Muscle layer of duodenum (tissue), 2 donors: Measurements from ENCODE around the gene ADAMTS12.
"Not testable (repeated sequence)": the region's sequence is repeated elsewhere in the genome, so short reads cannot be mapped to it uniquely, and the experiment has no call there.

ENCODE experiments used
- H3K27ac ChIP-seq: one replicate; pipeline ENCODE4 v1.7.0; 2013; ENCODE audit warnings: mild to moderate bottlenecking, low read length
- H3K27me3 ChIP-seq: one replicate; pipeline ENCODE4 v1.7.0; 2013; ENCODE audit warnings: low read depth, mild to moderate bottlenecking, control low read depth, low read length
- H3K36me3 ChIP-seq, 2 donors: one replicate each; pipeline ENCODE4 v1.7.0; 2013; ENCODE audit warnings: low read length in 2 of 2, control low read depth in 1 of 2, mild to moderate bottlenecking in 1 of 2; ENCODE audit not compliant: insufficient read depth in 2 of 2, control insufficient read depth in 1 of 2
- H3K4me1 ChIP-seq, 2 donors: one replicate each; pipeline ENCODE4 v1.7.0; 2013; ENCODE audit warnings: low read length in 2 of 2, mild to moderate bottlenecking in 2 of 2, control low read depth in 1 of 2, moderate library complexity in 1 of 2; ENCODE audit not compliant: insufficient read depth in 2 of 2, control insufficient read depth in 1 of 2
- H3K4me3 ChIP-seq, 2 donors: one replicate each; pipeline ENCODE4 v1.7.0; 2013; ENCODE audit warnings: low read length in 2 of 2, low read depth in 1 of 2, mild to moderate bottlenecking in 1 of 2
- H3K9me3 ChIP-seq, 2 donors: one replicate each; pipeline ENCODE4 v1.7.0; 2013; ENCODE audit warnings: low read length in 2 of 2, control low read depth in 1 of 2, mild to moderate bottlenecking in 1 of 2; ENCODE audit not compliant: control insufficient read depth in 1 of 2
- donor health status: healthy.

Gene ADAMTS12

DNA sequence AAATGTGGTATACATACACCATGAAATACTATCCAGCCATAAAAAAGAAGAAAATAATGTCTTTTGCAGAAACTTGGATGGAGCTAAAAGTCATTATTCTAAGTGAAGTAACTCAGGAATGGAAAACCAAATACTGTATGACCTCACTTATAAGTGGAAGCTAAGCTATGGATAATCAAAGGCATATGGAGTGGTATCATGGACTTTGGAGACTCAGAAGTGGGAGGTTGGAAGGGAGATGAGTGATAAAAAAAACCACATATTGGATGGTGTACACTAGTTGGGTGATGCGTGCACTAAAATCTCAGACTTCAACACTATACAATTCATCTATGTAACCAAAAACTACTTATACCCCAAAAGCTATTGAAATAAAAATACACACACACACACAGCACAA lies 24.5 kb downstream of the ADAMTS12 start:
- Histone ChIP-seq H3K36me3 (no peaks in the 10 kb centered on the region), H3K4me1 (no peaks in the 10 kb centered on the region), H3K27ac (no peak overlapping the region), H3K9me3 (peaks cover 0 to 13% of the 10 kb centered on the region in 2 donors), H3K27me3 (no peaks in the 10 kb centered on the region), H3K4me3 (no peak overlapping the region)

DNA sequence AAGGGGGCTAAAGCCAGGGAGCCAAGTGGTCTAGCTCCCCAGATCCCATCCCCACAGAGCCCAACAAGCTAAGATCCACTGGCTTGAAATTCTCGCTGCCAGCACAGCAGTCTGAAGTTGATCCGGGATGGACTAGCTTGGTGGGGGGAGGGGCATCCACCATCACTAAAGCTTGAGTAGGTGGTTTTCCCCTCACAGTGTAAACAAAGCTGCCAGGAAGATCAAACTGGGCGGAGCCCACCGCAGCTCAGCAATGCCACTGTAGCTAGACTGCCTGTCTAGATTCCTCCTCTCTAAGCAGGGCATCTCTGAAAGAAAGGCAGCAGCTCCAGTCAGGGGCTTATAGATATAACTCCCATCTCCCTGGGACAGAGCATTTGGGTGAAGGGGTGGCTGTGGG lies 32.6 kb downstream of the ADAMTS12 start:
- not testable (repeated sequence) for H3K4me1 ChIP-seq, H3K4me3 ChIP-seq, H3K27ac ChIP-seq, H3K36me3 ChIP-seq, H3K27me3 ChIP-seq, H3K9me3 ChIP-seq

DNA sequence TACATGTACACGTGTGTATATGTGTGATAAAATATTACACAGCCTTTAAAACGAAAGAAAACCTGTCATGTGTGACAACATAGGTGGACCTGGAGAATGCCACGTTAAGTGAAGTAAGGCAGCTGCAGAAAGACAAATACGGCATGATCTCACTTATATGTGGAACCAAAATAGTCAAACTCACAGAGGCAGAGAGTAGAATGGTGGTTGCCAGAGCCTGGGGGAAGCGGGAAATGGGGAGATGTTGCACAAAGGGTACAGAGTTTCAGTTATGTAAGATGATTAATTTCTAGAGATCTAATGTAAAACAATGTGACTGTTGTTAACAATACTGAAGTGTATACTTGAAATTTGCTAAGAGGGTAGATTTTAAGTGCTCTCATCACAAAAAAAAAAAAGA lies 34.8 kb downstream of the ADAMTS12 start:
- no peaks in the 10 kb centered on the region for H3K27me3 ChIP-seq
- no peak overlapping the region for H3K4me3 ChIP-seq
- no peaks in the 10 kb centered on the region for H3K9me3 ChIP-seq
- no peaks in the 10 kb centered on the region for H3K36me3 ChIP-seq
- H3K4me1 ChIP-seq: peaks cover 0 to 9% of the 10 kb centered on the region in 2 donors
- H3K27ac ChIP-seq: no peak overlapping the region

DNA sequence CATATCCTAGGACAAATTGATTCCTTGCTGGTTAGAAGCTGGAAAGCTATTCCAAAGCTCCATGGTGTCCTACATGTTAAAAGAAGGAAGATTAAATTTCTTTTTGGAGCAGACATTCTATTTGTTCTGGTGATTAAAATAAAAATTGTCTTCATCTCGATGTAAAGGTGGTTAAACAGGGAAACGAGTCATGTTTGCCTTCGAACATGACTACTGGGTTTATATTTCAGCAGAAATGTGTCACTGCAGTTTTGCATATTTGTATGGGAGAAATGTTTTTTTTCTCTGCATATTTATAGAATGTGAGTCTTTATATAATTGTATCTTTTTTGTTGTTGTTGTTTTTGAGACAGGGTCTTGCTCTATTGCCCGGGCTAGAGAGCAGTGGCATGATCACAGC lies 36.4 kb downstream of the ADAMTS12 start:
- Histone ChIP-seq H3K27me3 (no peaks in the 10 kb centered on the region), H3K9me3 (no peaks in the 10 kb centered on the region), H3K4me1 (peaks cover 0 to 9% of the 10 kb centered on the region in 2 donors), H3K27ac (no peak overlapping the region), H3K4me3 (no peak overlapping the region), H3K36me3 (no peaks in the 10 kb centered on the region)

DNA sequence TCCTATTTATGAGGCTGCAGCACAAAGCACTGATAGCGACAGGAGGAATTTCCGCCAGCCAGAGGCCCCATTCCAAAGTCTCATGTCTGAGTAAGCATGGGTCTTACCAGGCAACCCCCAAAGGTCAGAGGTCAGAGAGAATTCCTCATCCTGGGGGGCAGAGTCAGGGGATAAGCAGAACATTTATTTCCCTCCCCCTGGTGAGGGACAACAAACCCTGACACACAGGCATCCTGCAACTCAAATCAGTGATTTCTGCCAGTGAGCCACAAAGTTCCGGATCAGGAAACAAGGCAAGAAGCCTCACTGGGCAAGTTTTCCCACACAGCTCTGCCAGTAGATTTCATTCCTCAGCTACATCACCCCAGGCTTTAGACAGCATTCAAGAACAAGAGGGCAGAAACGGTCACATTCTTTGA lies 37.0 kb downstream of the ADAMTS12 start:
- Histone ChIP-seq H3K36me3 (no peaks in the 10 kb centered on the region), H3K4me1 (peaks cover 0 to 9% of the 10 kb centered on the region in 2 donors), H3K27me3 (no peaks in the 10 kb centered on the region), H3K4me3 (no peak overlapping the region), H3K9me3 (no peaks in the 10 kb centered on the region), H3K27ac (no peak overlapping the region)

DNA sequence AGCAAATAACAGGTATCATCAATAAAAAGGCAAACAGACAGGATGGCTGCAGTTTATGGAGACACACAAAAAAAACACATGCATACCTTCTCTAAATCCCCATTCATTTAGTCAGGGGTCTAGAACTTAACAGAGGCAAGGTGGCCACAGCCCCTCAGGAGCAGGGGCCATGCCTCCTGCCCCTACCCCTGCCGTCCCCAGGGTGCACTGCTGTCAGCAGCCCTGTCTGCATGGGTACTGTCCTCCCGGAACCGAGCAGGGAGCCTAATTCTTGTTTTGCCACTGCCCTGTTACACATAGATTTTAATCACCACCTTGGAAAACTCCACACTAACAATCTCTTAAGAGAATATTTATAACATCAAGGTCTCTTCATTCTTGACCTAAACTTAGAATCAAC lies 39.0 kb downstream of the ADAMTS12 start:
- H3K9me3 ChIP-seq: no peaks in the 10 kb centered on the region
- H3K4me1 ChIP-seq: peaks cover 0 to 9% of the 10 kb centered on the region in 2 donors
- H3K27ac ChIP-seq: no peak overlapping the region
- H3K27me3 ChIP-seq: no peaks in the 10 kb centered on the region
- H3K36me3 ChIP-seq: no peaks in the 10 kb centered on the region
- no peak overlapping the region for H3K4me3 ChIP-seq

DNA sequence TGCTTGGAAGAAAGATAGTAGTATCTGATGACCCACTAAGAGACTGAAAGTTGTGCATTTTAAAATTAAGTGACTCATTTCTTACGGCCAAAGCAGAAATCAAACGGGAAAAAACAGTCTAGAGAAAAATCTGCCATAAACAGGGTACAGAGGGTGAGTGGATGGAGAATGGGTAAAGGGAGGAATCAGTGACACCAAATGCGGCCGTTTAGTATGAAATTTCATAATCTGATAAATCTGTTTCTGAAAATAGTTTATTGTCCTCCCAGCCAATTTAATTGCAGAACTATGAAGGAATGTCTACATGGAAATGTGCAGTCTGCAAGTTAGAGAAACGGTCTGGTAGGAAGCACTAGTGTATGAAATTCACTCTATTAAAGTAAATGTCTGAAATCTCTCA lies 39.5 kb downstream of the ADAMTS12 start:
- H3K27me3 ChIP-seq: no peaks in the 10 kb centered on the region
- no peak overlapping the region for H3K27ac ChIP-seq
- H3K4me1 ChIP-seq: peaks cover 0 to 9% of the 10 kb centered on the region in 2 donors
- H3K9me3 ChIP-seq: no peaks in the 10 kb centered on the region
- no peaks in the 10 kb centered on the region for H3K36me3 ChIP-seq
- H3K4me3 ChIP-seq: no peak overlapping the region

DNA sequence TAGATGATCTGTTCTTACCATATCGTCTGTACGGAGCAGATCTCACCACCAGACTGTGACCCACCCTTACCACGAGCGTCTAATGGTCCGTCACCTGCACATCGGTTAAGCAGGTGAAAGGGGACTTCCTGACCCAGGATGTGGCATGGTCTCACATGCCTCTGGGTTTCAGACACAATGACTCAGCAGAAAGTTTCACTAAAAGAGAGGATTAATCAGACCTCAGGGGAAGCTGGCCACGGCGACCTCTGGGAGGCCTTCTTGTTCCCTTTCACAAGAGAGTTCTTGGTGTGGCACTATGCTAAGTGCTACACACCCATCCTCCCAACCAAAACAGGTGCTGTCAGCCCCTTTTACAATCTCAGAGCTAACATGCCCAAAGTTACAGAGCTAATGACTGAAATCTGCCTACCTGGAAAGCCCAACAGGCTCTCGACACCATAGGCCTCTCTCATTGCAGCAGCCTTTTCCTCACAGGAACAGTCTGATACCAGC lies 41.6 kb downstream of the ADAMTS12 start:
- Histone ChIP-seq H3K9me3 (no peaks in the 10 kb centered on the region), H3K27ac (no peak overlapping the region), H3K4me1 (peaks cover 0 to 9% of the 10 kb centered on the region in 2 donors), H3K27me3 (no peaks in the 10 kb centered on the region), H3K4me3 (no peak overlapping the region), H3K36me3 (no peaks in the 10 kb centered on the region)

GRCh38 chr5:33848554-33848953 lies 43.2 kb downstream of the ADAMTS12 start:
- H3K4me1 ChIP-seq: peaks cover 0 to 8% of the 10 kb centered on the region in 2 donors
- H3K27ac ChIP-seq: no peak overlapping the region
- no peaks in the 10 kb centered on the region for H3K36me3 ChIP-seq
- no peaks in the 10 kb centered on the region for H3K27me3 ChIP-seq
- no peaks in the 10 kb centered on the region for H3K9me3 ChIP-seq
- H3K4me3 ChIP-seq: no peak overlapping the region

DNA sequence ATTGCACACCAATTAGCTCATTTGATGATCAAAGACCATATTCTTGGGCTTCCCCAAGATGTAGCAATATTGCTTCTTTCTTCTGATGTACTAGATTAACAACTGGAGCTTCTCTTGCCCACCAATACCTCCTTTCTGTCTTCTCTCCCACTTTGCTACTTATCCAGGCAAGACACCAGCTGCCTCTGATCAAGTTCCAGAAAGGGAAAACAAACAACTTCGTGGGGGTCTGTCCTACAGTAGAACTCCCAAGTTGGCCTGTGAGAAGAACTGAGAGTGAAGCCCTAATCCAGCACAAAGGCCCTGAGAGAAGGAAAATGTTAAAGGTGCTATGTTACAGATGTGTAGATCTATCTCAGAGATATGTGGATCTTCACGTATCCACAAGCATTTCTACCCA lies 44.9 kb downstream of the ADAMTS12 start:
- Histone ChIP-seq H3K9me3 (no peaks in the 10 kb centered on the region), H3K27ac (no peak overlapping the region), H3K27me3 (no peaks in the 10 kb centered on the region), H3K36me3 (no peaks in the 10 kb centered on the region), H3K4me3 (no peak overlapping the region), H3K4me1 (no peaks in the 10 kb centered on the region)

GRCh38 chr5:33843579-33843978 lies 48.2 kb downstream of the ADAMTS12 start:
- Histone ChIP-seq H3K36me3 (no peaks in the 10 kb centered on the region), H3K4me1 (no peaks in the 10 kb centered on the region), H3K27ac (no peak overlapping the region), H3K27me3 (no peaks in the 10 kb centered on the region), H3K9me3 (no peaks in the 10 kb centered on the region), H3K4me3 (no peak overlapping the region)

DNA sequence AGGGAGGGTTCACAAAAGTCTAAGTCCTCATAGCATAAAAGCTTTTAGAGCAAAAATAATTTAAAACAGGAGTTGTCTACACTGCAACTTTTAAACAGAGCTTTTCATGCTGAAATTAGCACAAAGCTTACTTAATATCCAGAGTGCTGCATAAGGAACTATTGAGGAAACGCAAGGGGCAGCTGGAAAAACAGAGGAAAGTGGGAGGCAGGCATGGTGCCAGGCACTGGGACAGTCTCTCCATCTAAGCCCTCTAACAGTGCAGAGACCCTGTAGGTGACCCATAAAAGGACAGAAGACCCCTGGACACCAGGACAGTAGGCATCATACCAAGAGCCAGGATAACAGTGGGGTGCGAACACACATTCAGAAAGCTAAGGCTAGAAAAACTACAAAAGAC lies 49.3 kb downstream of the ADAMTS12 start:
- Histone ChIP-seq H3K9me3 (no peaks in the 10 kb centered on the region), H3K36me3 (no peaks in the 10 kb centered on the region), H3K4me3 (no peak overlapping the region), H3K27me3 (no peaks in the 10 kb centered on the region), H3K4me1 (no peaks in the 10 kb centered on the region), H3K27ac (no peak overlapping the region)
